ENCODE measurements around the gene NSMCE1.

DNA sequence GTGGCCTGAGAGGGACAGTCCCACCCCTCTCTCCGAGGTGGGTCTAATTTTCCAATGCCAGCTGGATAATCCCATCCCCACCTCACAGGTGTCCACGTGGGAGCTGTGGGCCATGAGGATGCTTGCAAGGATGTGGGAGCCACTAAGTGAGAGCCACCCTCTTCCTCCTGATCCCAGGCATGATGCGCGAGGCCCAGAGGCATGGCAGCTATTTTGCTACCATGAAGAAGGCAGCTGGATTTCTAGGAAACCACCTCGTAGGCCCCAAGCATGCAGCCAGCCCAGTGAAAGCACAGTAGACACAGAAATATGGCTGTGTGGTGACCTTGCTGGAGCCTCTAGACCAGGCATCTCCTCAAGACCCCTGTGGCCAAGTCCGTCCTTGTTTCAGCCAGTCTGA, 44.9 kb downstream of the NSMCE1 start:
- TF ChIP-seq, protein P1, sequence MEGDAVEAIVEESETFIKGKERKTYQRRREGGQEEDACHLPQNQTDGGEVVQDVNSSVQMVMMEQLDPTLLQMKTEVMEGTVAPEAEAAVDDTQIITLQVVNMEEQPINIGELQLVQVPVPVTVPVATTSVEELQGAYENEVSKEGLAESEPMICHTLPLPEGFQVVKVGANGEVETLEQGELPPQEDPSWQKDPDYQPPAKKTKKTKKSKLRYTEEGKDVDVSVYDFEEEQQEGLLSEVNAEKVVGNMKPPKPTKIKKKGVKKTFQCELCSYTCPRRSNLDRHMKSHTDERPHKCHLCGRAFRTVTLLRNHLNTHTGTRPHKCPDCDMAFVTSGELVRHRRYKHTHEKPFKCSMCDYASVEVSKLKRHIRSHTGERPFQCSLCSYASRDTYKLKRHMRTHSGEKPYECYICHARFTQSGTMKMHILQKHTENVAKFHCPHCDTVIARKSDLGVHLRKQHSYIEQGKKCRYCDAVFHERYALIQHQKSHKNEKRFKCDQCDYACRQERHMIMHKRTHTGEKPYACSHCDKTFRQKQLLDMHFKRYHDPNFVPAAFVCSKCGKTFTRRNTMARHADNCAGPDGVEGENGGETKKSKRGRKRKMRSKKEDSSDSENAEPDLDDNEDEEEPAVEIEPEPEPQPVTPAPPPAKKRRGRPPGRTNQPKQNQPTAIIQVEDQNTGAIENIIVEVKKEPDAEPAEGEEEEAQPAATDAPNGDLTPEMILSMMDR (IDR thresholded peaks at IDR 0.05; ENCODE audit: low read depth, low read length) = no peak
- TF ChIP-seq EZH2phosphoT487 (IDR thresholded peaks at IDR 0.05; ENCODE audit: low read depth) = no peak
